HCT116 (cell line): ENCODE data around the gene PHYKPL.

Experiments
- CTCF ChIP-seq, 3 experiments: fragments of 200-600 bp in 1 of 3; sonication (generic) in 1 of 3; IDR thresholded peaks in 2 of 3; conservative IDR thresholded peaks in 1 of 3; 2 replicates each; pipeline ENCODE4 v1.5.1; 2012 to 2017; ENCODE audit warnings: low read depth in 2 of 3, low read length in 2 of 3, antibody characterized with exemption in 1 of 3, borderline replicate concordance in 1 of 3, control low read depth in 1 of 3, mild to moderate bottlenecking in 1 of 3, mixed read lengths in 1 of 3, mixed run types in 1 of 3, moderate library complexity in 1 of 3; ENCODE audit not compliant: insufficient read depth in 1 of 3
- EGR1 ChIP-seq: IDR thresholded peaks from 2 replicates; pipeline ENCODE4 v1.6.1; 2012; ENCODE audit warnings: low read depth
- ELF1 ChIP-seq: IDR thresholded peaks from 2 replicates; pipeline ENCODE4 v1.6.1; 2012; ENCODE audit warnings: low read depth, borderline replicate concordance
- EZH2 ChIP-seq: fragments of 200-600 bp; sonication (generic); IDR thresholded peaks from 2 replicates; pipeline ENCODE4 v1.6.1; 2017; ENCODE audit warnings: antibody characterized with exemption, mixed run types
- JUND ChIP-seq: IDR thresholded peaks from 2 replicates; pipeline ENCODE4 v1.6.1; 2012
- MAX ChIP-seq: IDR thresholded peaks from 2 replicates; pipeline ENCODE4 v1.6.1; 2012
- POLR2A ChIP-seq: IDR thresholded peaks from 2 replicates; pipeline ENCODE4 v1.7.0; 2011; ENCODE audit warnings: borderline replicate concordance; ENCODE audit not compliant: insufficient read depth, insufficient read length; ENCODE audit errors: extremely low read depth
- POLR2AphosphoS5 ChIP-seq: IDR thresholded peaks from 2 replicates; pipeline ENCODE4 v1.6.1; 2011; ENCODE audit warnings: mild to moderate bottlenecking, low read depth, low read length, moderate library complexity
- REST ChIP-seq: IDR thresholded peaks from 2 replicates; pipeline ENCODE4 v1.6.1; 2012; ENCODE audit warnings: low read depth
- TCF7L2 ChIP-seq: IDR thresholded peaks from 2 replicates; pipeline ENCODE4 v1.7.0; 2011; ENCODE audit warnings: borderline replicate concordance, inconsistent platforms; ENCODE audit not compliant: insufficient read depth, insufficient read length; ENCODE audit errors: extremely low read depth
- ZNF274 ChIP-seq: fragments of 200-500 bp; sonication (Bioruptor generic); IDR thresholded peaks from 2 replicates; pipeline ENCODE4 v1.6.1; 2014; ENCODE audit warnings: mild to moderate bottlenecking, low read depth, low read length, inconsistent platforms

- TF ChIP-seq EZH2 (no peak), REST (no peak), ELF1 (no peak), MAX (no peak), CTCF (IDR thresholded peaks at IDR 0.05 in 2 of 3, conservative IDR thresholded peaks at IDR 0.05 in 1 of 3; ENCODE audit: borderline replicate concordance in 1 of 3, insufficient read depth in 1 of 3, low read depth in 2 of 3, low read length in 2 of 3) (no peak), POLR2A (no peak), ZNF274 (no peak), TCF7L2 (no peak), EGR1 (no peak), JUND (no peak), POLR2AphosphoS5 (no peak)
Observed at GRCh38 chr5:178271231-178271630, 38.6 kb upstream of the PHYKPL start.
